Lower leg skin (tissue), 4 donors: ENCODE results near the gene FRRS1. TPM values are rescaled to one million over a fixed set of nuclear protein-coding genes. Genes with fewer than 3 reads are reported as not detected.

Source experiments
- DNase-seq, 2 donors: peaks; one replicate each; pipeline ENCODE4 v3.0.0-alpha.2; 2019; ENCODE audit warnings: low spot score in 2 of 2
- H3K4me3 ChIP-seq: fragments of 200-600 bp; sonication (generic); 2 replicates; pipeline ENCODE4 v1.5.1; 2017; ENCODE audit warnings: mild to moderate bottlenecking, low read depth; ENCODE audit not compliant: poor library complexity, severe bottlenecking
- POLR2A ChIP-seq, 2 donors: fragments of 450-650 bp; IDR thresholded peaks; one replicate each; pipeline ENCODE4 v1.6.1; 2016 to 2017; ENCODE audit warnings: antibody characterized with exemption in 2 of 2, mild to moderate bottlenecking in 1 of 2, moderate library complexity in 1 of 2
- WGBS, 2 donors: methylation state at CpG; one replicate each; pipeline ENCODE4 v1.1.5; 2018; 5-methylcytosine and 5-hydroxymethylcytosine counted together
- intact Hi-C: fragments of 100-400 bp; cut with DNase I; formaldehyde crosslinking; loops from one replicate; pipeline ENCODE4 v1.15.0; 2023; ENCODE audit warnings: low total_unique reads
- total RNA-seq, 4 donors: library from RNA; depleted of rRNA; stranded (reverse); fragments of >200 nt; gene quantifications; one replicate each; pipeline ENCODE4 v1.1.0, GENCODE V29; 2016
- TF ChIP-seq, protein P1 (sequence below), 3 donors: fragments of 450-650 bp; IDR thresholded peaks; one replicate each; pipeline ENCODE4 v1.5.1; 2016; ENCODE audit warnings: antibody characterized with exemption in 3 of 3, mild to moderate bottlenecking in 3 of 3, moderate library complexity in 2 of 3

Gene FRRS1
- total RNA-seq, 4 donors from 2014 or later, result 25.0 to 37.1 (median 28.2) TPM

DNA sequence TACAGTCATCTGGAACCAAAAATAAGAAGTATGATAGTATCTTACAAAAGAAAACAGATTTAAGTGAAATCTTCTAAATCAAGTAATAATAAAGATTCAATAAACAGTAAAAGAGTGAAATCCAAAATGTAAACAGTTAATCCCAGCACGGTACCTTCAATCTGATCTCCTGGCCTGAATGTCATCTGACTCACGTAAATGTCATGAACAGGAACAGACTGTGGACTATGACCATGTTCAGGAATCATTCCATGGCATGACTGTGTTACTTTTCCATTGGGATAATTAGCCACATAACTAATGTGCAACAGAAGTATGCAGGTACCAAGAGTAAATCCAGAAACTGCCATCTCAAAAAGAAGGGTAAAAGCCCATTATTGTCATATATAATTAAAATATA is 18.0 kb downstream of the FRRS1 start:
- WGBS, 2 donors, result 61 to 67% methylated on average over 2 of the region's 2 CpGs
- intact Hi-C loops, result no loop called here
- no peak for TF ChIP-seq POLR2A (IDR thresholded peaks at IDR 0.05)
- TF ChIP-seq, protein P1, sequence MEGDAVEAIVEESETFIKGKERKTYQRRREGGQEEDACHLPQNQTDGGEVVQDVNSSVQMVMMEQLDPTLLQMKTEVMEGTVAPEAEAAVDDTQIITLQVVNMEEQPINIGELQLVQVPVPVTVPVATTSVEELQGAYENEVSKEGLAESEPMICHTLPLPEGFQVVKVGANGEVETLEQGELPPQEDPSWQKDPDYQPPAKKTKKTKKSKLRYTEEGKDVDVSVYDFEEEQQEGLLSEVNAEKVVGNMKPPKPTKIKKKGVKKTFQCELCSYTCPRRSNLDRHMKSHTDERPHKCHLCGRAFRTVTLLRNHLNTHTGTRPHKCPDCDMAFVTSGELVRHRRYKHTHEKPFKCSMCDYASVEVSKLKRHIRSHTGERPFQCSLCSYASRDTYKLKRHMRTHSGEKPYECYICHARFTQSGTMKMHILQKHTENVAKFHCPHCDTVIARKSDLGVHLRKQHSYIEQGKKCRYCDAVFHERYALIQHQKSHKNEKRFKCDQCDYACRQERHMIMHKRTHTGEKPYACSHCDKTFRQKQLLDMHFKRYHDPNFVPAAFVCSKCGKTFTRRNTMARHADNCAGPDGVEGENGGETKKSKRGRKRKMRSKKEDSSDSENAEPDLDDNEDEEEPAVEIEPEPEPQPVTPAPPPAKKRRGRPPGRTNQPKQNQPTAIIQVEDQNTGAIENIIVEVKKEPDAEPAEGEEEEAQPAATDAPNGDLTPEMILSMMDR (IDR thresholded peaks at IDR 0.05), result no peak

DNA sequence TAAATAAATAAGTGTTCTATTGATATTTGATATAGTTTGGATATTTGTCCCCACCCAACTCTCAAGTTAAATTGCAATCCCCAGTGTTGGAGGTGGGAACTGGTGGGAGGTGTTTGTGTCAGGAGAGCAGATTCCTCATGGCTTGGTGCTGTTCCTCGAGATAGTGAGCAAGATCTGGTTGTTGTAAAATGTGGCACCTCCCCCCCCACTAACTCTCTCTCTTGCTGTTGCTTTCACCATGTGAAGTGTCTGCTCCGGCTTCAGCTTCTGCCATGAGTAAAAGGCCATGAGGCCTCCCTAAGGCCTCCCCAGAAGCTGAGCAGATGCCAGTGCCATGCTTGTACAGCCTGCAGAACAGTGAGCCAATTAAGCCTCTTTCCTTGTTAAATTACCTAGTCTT is 20.8 kb downstream of the FRRS1 start:
- no peak for DNase-seq
- 81 to 93% methylated on average over 2 of the region's 2 CpGs for WGBS, 2 donors
- TF ChIP-seq, protein P1 (IDR thresholded peaks at IDR 0.05), result no peak
- no peak for TF ChIP-seq POLR2A (IDR thresholded peaks at IDR 0.05)
- intact Hi-C loops, result no loop called here
- H3K4me3 ChIP-seq, result no peak overlapping the region

More for the DNA sequence above, 18.0 kb downstream of the FRRS1 start:
- DNase-seq, result no peak
- H3K4me3 ChIP-seq, result no peak overlapping the region

DNA sequence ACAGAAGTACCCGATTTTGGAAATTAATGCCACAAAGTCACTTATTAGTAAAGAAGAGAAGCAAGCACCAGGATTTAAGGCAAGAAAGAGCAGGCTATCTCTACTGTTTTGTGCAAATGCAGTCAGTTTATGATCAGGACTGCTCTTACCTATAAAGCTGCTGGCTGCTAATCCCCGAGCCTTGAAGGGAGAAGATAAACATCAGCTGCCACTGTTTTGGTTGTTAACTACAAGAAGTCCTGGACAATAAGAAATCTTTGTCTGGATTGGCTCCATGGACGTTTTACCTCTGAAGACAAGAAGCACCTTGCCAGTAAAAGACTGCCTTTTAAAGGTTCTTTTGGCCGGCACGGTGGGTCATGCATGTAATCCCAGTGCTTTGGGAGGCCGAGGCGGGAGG is 21.4 kb downstream of the FRRS1 start:
- WGBS, 2 donors, result 84 to 88% methylated on average over 7 of the region's 7 CpGs
- no peak for TF ChIP-seq POLR2A (IDR thresholded peaks at IDR 0.05)
- TF ChIP-seq, protein P1 (IDR thresholded peaks at IDR 0.05), result no peak
- no peak for DNase-seq
- H3K4me3 ChIP-seq, result no peak overlapping the region
- intact Hi-C loops, result no loop called here

DNA sequence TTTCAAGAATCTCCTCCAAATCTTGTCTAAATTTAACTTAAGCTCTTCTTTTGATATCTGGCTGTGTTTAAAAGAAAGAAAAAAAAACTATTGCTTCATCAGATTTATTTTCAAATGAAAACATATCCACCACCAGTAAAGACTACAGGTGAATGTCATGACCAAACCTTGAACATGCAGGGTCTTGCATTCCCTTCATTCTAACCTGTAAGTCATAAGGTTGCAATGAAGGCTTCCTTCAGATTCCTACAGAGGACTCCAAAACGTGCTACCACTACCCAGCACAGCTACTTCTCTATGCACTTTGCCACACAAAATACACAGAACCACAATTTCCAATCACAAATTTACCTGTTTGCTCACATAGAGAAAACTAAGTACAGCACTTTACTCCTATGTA is 26.3 kb downstream of the FRRS1 start:
- WGBS, 2 donors, result 45 to 53% methylated on average over 1 of the region's 1 CpG
- no peak overlapping the region for H3K4me3 ChIP-seq
- TF ChIP-seq POLR2A (IDR thresholded peaks at IDR 0.05), result no peak
- TF ChIP-seq, protein P1 (IDR thresholded peaks at IDR 0.05), result no peak
- no peak for DNase-seq
- intact Hi-C loops, result no loop called here

DNA sequence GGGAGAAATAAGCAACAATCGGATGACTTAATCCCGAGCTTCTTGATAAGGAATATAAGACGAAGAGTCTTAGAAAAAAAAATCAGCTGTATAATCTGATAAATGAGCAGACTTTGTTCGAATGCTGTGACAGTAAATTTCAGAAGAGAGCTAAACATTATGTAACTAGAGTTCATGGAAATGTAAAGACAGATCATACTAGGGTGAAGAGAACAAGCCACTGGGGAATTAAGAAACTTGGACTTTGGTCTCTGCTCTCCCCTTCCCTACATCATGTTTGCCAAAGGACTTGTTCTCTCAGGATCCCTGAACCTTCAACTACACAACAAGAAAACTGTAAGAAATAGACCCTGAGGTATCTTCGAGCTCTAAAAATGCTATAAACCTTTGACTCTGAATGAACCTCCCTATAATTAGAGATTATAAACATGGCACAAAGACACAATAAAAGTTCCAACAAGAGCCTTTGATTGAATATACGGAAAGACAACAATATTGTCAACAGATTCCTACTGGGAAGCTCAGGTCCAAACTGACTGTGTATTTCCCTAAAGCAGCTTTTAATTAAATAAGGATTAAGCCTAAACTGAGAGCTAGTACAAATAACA is 27.5 kb downstream of the FRRS1 start:
- DNase-seq, result no peak
- no peak overlapping the region for H3K4me3 ChIP-seq
- intact Hi-C loops, result no loop called here
- no peak for TF ChIP-seq POLR2A (IDR thresholded peaks at IDR 0.05)
- TF ChIP-seq, protein P1 (IDR thresholded peaks at IDR 0.05), result no peak
- 78 to 86% methylated on average over 6 of the region's 6 CpGs for WGBS, 2 donors

DNA sequence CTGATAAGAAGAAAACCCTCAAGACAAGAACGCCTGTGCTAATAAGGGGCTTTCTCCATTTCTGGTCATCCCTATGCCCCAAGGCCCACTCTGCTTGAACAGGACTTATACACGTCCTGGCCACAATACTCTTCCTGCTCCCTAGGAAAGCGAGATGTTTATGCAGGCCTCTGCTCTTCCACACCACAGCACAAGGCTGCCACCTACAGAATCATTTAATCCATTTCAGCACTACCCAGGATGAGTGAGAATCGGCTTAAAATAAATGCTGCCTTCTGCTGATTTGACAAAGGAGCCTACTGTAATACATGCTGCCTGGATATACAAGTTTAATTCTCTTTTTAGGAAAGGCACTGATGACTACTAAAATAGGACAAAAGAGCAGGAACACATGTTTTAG is 29.4 kb downstream of the FRRS1 start:
- no peak for DNase-seq
- TF ChIP-seq POLR2A (IDR thresholded peaks at IDR 0.05), result no peak
- TF ChIP-seq, protein P1 (IDR thresholded peaks at IDR 0.05), result no peak
- intact Hi-C loops, result no loop called here

More for the DNA sequence above, 29.4 kb downstream of the FRRS1 start:
- 44 to 51% methylated on average over 4 of the region's 4 CpGs for WGBS, 2 donors
- H3K4me3 ChIP-seq, result no peak overlapping the region
